Activated gamma-delta T cell (primary cell): ENCODE data around the gene RAMP1.
"Not testable (repeated sequence)": the region's sequence is repeated elsewhere in the genome, so short reads cannot be mapped to it uniquely, and the experiment has no call there.

Experiments used
- DNase-seq: peaks from one replicate; lab custom pipeline; 2025; lab: John Stamatoyannopoulos, UW
- total RNA-seq, 2 donors: gene quantifications; one replicate each; lab custom pipeline; 2026; lab: John Stamatoyannopoulos, UW

The RAMP1 gene
- total RNA-seq, result 1.4 to 7.2 reads per million in 2 donors

DNA sequence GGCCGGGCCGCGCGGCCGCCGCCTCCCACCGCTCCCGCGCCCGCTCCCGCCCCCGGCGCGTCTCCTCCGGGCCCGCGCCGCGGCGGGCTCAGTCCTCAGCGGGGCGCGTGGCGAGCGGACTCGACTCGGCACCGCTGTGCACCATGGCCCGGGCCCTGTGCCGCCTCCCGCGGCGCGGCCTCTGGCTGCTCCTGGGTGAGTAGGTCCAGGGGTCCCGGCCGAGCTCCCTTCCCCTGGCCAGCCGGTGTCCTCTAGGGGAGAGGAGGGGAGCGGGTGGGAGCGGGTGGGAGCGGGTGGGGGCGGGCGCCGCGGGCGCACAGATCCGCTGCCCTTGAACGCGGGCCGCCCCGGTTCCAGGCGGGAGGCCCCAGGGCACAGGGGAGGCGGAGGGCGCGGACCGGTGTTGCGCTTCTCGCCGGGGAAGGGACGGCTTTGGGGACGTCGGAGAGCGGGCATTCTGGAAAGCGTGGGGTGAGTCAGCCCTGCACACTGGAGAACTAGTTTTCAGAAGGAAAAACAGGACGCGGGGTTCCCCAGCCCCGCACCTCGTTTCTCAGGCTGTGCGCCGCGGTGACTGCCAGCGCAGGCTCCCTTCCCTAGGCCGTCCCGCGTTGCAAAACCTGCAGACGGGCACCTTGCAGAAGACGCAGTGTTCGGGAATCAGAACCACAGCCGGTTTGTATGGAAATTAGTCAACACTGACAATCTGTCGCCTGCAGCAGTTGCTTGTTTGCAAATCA, at the start of gene RAMP1:
RAMP1 (plus strand) TSS at position 91 of the 740 bp plus-strand sequence; CDS start at position 144, 53 bp downstream.
- no peak for DNase-seq

DNA sequence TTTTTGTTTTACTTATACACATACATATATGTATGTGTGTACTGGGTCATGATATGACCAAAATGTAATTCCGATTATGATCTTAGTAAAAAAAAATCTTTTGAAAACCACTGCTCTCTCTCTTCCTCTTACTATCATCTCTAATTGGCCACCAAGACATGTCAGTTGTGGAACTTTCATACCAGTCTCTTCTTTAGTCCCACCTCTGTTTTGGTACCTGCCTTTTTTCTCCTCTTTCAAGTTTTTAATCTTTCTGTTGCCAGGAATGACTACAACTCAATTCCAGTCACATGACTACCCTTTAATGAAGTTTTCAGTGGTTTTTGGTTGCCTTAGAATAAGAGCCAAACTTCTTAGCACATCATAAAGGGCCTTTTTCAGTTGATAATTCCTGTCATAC, 43.8 kb upstream of the RAMP1 start:
- no peak for DNase-seq

DNA sequence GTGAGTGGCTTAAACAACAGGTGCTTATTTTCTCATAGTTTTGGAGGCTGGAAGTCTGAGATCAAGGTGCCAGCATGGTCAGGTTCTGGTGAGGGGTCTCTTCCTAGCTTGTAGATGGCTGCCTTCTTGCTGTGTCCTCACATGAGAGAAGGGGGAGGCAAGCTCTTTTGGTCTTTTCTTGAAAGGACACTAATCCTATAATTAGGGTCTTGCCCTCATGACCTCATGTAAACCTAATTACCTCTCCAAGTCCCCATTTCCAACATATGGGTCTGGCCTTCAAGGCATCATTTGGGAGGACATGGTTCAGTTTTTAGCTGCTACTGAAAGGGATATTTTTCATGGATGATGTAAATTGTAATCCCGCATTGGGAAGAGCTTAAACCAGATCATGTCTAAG, 42.9 kb upstream of the RAMP1 start:
- DNase-seq, result no peak

DNA sequence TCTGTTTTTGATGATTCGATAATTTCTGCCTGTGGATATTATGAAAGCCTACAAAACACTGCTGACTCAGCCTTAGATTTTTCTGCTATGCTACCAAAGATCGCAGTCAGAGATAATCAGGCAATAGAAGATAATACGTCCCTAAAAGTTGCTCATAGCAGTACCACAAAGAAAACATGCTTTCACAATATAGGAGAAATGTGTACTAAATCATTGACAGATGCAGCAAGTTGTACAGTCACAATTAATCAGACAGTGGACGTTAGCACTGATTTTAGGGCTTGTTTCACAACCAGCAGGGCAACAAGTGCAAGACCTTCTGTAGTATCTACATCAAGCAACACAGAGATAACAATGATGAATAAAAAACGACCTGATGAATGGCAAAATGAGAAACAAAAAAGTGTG, 41.4 kb upstream of the RAMP1 start:
- no peak for DNase-seq

DNA sequence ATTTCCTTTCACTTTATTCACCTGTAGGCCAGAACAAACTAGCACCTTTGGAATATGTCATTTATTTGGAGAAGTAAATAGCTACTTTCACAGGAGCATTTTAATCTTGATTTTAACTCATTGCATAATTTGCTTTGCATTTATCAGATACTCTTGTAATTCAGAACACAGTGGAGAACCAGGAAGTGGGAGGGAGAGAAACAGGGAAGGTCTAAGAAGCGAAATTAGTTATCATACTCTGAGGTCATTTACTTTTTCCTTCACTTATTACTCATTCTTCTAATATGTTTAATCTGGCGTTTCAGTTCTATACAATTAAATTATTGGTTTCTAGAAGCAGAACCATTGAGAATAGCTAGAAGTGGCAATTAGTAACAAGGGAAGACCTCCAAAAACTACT, 40.2 kb upstream of the RAMP1 start:
- DNase-seq, result no peak

DNA sequence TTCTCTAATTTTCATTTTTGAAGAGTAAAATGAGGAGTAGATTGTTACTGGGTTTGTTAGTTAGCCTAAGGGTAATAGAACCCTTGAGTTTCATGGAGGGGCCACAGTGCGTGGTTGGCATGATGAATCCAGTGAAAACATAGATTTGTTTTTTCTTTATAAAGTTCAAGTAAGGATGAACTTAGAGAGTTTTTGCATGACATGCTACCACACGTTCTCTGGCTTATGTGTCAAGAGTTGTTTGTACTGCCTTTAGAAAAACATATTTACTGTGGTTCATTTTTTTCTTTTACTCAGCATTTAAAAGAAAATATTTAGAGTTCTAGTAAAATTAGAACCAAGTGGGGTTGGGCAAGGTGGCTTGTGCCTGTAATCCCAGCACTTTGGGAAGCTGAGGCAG, 39.0 kb upstream of the RAMP1 start:
- no peak for DNase-seq

DNA sequence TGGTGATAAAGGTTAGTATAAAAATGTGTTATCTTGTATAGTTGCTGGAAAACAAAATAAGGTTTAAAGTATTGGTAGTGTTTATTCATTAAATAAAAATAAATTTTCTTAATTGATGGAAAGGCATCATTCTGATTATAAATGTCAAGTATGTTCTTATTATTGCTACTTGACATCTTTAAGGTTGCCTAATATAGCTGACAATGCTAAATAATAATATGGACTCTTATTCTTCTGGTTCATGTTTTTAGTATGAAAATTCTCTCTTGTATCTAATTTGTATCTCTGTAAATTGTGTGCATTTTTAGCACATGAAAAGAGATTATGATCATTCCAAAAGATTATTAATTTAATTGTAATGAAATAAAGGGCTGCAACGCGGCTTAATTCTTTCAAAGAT, 35.9 kb upstream of the RAMP1 start:
- DNase-seq, result no peak

DNA sequence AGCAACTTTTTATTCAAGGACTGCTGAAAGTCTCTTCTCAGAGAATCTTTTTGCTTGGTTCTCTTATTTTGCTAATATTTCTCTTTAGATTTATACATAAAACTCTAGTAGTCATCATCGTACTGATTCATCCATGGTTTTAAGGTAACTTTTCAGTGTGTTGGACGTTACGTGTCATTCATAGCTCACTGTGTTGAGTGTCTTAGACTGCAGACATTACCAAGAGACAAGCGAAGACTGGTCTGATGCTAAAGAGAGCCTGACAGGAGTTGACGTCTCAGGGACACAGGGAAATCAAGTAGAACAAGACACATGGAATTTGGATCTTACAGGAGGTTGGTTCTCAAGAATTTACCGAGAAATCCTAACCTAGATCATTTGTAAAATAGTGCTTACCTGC, 35.3 kb upstream of the RAMP1 start:
- DNase-seq, result no peak

DNA sequence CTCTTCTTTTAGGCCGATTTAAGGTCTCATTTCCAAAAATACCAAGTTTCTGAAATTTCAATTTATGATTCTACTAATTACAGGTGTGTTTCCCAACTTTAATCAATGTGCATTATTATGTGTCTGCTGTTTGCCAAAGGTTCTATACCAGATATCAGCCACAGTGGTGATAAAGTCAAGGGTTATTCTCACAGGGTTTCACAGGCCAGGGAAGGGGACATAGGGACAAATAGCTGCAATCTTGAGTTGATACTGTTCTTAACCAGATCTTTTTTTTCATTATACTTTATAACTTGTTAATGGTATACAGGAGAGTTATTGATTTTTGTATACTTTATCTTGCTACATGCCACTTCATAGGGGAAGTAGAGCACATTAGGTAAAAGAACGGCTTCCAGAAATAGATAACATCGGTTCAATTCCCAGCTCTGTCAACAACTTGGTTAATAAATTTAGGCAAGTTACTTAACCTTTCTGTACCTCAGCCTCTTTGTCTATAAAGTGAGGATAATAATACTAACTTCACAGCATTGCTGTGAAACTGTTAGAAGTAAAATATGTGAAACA, 31.9 kb upstream of the RAMP1 start:
- no peak for DNase-seq

DNA sequence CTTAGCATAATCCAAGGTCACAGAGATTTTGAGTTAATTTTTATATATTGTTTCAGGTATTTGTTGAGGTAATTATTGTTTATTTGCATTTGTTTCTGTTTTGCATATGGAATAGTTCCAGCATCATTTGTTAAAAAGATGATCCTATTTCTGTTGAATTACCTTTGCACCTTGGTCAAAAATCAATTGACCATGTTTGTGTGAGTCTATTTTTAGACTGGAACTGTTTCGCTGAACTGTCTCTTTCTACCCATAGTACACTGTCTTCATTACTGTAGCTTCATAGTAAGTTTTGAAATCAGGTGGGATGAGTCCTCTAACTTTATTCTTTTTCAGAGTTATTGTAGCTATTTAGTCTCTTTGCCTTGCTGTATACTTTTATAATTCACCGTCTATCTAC, 28.9 kb upstream of the RAMP1 start:
- DNase-seq, result no peak

DNA sequence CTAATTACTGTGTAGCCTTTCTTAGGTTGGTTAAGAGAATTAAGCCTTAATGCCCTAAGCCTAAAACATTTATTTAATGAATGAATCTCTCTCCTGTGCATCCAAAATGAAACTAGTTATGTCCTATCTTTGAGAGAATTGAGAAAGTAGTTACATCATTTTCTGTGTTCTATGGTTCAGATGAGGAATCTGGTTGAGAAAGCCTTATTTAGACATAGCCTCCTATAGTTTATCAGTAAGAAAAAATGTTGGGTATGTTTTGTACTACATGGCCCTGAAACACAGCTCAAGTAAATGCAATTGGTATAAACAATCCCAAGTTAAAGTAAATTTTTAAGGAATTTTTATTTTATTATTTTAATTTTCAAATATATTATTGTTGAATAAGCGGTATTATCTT, 25.9 kb upstream of the RAMP1 start:
- no peak for DNase-seq

DNA sequence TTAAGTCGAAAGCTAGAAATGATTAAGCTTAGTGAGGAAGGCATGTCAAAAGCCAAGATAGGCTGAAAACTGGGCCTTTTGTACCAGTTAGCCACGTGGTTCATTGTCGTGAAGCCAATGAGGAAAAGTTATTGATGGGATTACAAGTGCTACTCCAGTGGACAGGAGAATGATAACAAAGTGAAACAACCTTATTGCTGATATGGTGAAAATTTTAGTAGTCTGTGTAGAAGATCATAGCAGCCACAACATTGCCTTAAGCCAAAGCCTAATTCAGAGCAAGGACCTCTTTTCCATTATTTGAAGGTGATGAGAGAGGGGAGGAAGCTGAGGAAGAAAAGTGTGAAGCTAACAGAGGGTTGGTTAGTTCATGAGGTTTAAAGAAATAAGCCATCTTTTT, 24.1 kb upstream of the RAMP1 start:
- no peak for DNase-seq

DNA sequence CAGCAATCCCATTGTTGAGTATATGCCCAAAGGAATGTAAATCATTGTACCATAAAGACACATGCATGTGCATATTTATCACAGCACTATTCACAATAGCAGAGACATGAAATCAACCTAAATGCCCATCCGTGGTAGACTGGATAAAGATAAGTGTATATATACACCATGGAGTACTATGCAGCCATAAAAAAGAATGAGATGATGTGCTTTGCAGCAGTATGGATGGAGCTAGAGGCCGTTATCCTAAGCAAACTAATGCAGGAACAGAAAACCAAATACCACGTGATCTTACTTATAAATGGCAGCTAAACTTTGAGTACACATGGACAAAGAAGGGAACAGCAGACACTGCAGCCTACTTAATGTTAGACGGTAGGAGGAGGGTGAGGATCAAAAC, 18.4 kb upstream of the RAMP1 start:
- no peak for DNase-seq

DNA sequence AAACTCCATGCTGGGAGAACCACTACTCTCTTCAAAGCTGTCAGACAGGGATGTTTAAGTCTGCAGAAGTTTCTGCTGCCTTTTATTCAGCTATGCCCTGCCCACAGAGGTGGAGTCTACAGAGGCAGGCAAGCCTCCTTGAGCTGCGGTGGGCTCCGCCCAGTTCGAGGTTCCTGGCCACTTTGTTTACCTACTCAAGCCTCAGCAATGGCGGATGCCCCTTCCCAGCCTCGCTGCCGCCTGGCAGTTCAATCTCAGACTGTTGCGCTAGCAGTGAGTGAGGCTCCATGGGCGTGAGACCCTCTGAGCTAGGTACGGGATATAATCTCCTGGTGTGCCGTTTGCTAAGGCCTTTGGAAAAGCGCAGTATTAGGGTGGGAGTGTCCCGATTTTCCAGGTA, 10.5 kb upstream of the RAMP1 start:
- not testable (repeated sequence) for DNase-seq

DNA sequence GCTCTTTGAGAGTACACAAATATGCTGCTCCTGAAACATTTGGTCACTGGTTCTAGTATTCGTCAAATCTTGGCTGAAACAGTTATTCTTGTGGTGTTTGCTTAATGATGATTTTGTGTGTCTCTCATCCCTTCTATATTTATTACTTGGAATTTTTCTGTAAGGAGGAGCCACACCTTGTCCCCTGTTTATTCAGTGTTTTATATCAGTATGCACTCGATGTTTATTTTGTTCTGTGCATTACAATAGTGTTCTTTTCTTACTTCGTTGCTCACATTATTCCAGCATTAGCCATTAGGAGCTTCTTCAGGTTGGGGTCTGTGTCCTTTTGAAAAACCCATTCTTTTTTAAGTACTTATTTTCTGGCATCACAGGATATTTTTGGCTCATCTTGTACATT, 5.1 kb upstream of the RAMP1 start:
- DNase-seq, result no peak

DNA sequence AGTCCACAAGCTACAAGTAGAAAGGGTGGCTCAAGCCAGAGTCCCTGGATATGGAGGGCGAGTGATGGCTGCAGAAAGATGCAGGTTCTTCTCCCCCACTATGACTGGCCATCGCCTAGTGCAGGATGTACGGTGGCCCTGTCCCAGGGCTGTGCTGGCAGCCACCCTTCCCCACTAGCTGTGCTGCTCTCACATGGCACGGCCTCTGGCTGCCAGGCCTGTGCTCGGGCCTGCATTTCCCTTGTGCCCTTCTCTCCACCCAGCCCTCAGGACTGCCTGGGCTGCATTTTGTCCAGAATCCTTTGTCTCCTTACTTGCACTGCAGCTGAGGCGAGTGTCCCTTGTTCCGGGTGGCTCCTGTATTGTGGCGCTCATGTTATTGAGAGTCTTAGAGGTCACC, 1.6 kb upstream of the RAMP1 start:
- DNase-seq, result no peak

DNA sequence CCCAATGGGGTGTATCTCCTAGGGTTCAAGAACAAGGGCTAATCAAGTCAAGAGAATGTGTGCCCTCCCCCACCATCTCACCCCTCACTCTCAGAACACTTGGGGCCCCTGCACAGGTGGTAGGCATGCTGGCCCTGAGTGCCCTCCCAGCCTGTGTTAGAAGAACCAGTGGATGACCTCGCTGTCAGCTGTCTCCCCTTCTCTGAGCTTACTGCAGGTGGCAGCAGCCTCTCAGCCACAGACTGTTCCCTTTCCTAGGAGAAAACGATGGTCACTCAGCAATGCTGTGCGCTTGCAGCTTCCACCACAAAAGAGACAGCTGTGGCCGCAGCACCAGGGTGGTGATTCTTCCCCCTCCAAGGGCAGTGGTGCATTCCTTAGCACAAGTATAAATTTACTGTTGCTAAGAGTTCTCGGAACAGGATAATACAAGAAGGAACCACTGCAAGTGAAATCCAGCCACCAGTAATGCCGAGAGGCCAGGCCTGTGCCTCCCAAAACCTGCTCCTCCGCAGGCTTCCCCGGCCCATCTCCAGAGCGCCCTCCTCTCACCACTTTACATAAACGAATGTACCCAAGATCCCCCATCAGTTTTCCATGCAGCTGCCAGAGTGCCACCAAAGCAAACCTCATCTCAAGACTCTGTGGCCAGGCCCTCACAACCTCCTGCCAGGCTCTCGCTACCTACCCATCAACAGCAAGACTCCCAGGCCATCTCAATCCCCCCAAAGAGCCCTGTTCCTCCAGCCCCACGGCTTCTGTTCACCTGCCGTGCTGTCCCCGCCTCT, 935 bp upstream of the RAMP1 start:
- DNase-seq, result no peak

DNA sequence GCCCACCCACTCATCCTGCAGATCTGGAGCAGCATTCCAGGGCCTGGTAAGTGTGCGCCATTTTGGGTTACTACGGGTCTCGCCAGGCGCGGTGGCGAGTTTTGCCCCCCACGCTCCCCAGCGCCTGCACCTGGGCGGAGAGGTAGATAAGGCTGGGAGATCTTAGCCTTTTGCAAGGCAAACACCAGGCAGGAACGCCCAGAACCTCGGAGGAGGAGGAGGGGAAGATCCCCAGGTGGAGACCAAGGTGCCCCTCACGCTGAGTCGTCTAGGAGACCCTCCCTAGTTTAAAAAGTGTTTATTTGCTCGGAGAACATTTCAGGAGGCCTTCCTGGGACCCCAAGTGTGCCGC, 365 bp upstream of the RAMP1 start:
- no peak for DNase-seq

DNA sequence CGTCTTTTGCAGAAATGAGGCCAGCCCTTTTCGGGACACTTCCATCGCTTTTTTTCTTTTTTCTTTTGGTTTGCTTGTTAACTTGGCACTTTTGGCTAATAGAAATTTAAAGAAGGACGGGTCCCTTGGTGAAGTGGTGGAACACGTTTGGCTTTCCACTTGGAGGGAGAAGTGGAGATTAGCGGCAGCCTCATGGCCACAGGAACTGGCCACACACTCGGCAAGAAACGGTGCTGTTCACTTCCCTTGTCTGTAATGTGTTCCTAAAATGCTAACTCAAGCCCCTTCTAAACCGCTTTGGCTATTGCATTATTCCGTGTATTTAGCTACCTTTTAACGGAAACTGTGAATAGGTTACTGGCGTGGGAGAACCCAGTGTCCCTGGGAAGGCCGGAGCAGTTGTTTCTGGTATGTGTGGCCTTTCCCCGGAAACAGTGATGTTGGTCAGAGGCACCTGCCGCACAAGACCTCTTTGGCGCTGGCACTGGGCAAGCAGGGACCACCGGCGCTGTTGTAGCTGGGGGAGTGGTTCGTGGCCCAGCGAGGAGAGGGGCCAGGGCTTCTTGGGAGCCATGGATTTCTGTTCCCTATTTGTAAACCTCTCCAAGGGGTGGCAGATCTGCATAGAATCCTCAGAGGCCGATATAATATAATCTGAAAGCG, 981 bp downstream of the RAMP1 start:
- DNase-seq, result no peak

DNA sequence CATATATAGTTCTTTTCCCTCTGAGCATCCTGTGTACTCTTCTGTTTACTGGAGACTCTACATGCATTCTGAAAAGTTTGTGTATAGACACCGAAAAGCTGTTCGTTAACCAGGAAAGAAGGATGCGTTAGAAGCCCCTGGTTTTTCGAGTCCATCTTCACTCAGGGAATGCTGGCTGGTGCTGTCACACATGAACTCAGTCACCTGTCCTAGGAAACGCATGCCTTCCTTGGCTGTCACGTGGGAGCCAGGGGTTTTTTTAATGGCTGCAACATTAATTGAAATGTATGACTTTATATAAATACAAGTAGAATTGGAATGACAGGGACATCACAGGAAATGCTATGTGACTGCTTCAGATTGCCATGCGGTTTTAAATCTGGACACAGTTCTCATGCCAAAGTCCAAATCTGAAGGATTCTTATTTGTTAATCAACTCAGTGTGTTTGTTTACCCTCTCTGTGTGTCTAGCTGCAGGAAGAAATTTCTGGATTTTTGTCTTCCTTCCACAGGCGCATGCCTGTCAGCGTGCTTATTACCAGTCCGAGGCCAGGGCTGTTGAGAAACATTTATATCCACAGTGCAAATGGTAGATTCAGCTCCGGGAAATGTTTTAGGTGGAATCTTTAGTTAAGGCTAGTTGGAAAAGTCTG, 2.6 kb downstream of the RAMP1 start:
- no peak for DNase-seq

DNA sequence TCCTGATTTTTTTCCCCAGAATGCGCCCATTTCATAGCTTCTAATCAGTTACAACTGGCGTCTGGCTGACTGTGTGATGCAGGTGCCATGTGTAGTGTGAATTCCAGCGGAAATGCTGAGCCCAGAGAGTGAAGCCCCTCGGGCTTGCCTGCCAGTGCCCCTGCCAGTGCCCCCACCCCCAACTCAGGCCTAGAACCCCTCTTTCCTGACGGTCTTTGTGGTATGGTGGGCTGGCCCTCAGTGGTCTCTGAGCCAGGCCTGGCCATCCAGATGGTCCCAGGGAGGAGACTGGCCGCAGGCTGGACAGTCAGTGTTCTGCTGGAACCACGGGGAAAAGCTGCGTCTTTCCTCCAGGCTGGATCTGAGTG, 3.1 kb downstream of the RAMP1 start:
- no peak for DNase-seq

DNA sequence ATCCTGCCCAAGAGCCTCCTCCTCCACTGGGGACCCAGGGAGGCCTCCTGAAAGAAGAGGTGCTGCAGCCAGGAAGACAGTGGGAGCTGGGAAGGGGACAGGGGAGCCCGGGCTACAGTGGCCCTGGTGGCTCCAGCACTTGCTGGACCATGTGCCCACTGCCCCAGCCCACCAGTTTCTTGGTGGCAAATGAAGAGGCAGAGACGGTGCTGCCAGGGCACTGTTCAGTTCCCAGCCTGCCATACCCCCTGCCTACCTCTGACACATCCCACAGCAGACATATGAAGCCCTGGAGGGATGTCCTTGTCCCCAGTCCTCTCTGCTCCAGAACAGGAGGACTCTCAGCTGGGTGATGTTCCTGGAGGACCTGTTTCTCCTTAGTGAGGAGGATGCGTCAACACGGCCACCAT, 3.7 kb downstream of the RAMP1 start:
- DNase-seq, result no peak
